NCI-H748 (cell line): ENCODE data around the gene RPRD1A.
A peak's percentile ranks its signal among the peaks of the same experiment; 100 is the strongest.
"Not testable (repeated sequence)": the region's sequence is repeated elsewhere in the genome, so short reads cannot be mapped to it uniquely, and the experiment has no call there.

Experiments
- DNase-seq: peaks from one replicate; lab custom pipeline; 2025; ENCODE audit not compliant: unreplicated experiment; lab: John Stamatoyannopoulos, UW

RPRD1A gene

GRCh38 chr18:36067055-36067957 lies at the start of gene RPRD1A:
TSS of gene RPRD1A (minus strand) at chr18:36067559. CDS start at chr18:36067404, 155 bp downstream.
- DNase-seq, result peak; percentile 97

- DNase-seq, result not testable (repeated sequence)
Observed at GRCh38 chr18:36116771-36117170, 49.4 kb upstream of the RPRD1A start.

- no peak for DNase-seq
Observed at GRCh38 chr18:36114738-36115137, 47.4 kb upstream of the RPRD1A start.

- DNase-seq, result no peak
Observed at GRCh38 chr18:36114251-36114650, 46.9 kb upstream of the RPRD1A start.

- no peak for DNase-seq
Observed at GRCh38 chr18:36112302-36112701, 44.9 kb upstream of the RPRD1A start.

GRCh38 chr18:36109737-36110136 lies 42.4 kb upstream of the RPRD1A start:
- DNase-seq, result no peak

- no peak for DNase-seq
Observed at GRCh38 chr18:36108601-36109000, 41.2 kb upstream of the RPRD1A start.

- DNase-seq, result no peak
Observed at GRCh38 chr18:36108196-36108595, 40.8 kb upstream of the RPRD1A start.

GRCh38 chr18:36107477-36107876 lies 40.1 kb upstream of the RPRD1A start:
- DNase-seq, result no peak

- DNase-seq, result no peak
Observed at GRCh38 chr18:36104749-36105148, 37.4 kb upstream of the RPRD1A start.

- DNase-seq, result no peak
Observed at GRCh38 chr18:36101943-36102342, 34.6 kb upstream of the RPRD1A start.

- no peak for DNase-seq
Observed at GRCh38 chr18:36099311-36099710, 32.0 kb upstream of the RPRD1A start.

GRCh38 chr18:36096955-36097354 lies 29.6 kb upstream of the RPRD1A start:
- peak; percentile 25 for DNase-seq

- peak; percentile 75 for DNase-seq
Observed at GRCh38 chr18:36095936-36096519, 28.7 kb upstream of the RPRD1A start.

GRCh38 chr18:36094431-36094830 lies 27.1 kb upstream of the RPRD1A start:
- no peak for DNase-seq

GRCh38 chr18:36092116-36092515 lies 24.8 kb upstream of the RPRD1A start:
- not testable (repeated sequence) for DNase-seq

GRCh38 chr18:36089001-36089400 lies 21.6 kb upstream of the RPRD1A start:
- no peak for DNase-seq

- DNase-seq, result no peak
Observed at GRCh38 chr18:36088256-36088655, 20.9 kb upstream of the RPRD1A start.

GRCh38 chr18:36086186-36086585 lies 18.8 kb upstream of the RPRD1A start:
- no peak for DNase-seq

- no peak for DNase-seq
Observed at GRCh38 chr18:36085195-36085594, 17.8 kb upstream of the RPRD1A start.

- no peak for DNase-seq
Observed at GRCh38 chr18:36083729-36084128, 16.4 kb upstream of the RPRD1A start.

- DNase-seq, result not testable (repeated sequence)
Observed at GRCh38 chr18:36081118-36081517, 13.8 kb upstream of the RPRD1A start.
